Stimulated activated CD4-positive, alpha-beta T cell treated with anti-CD3 and anti-CD28 coated beads, Interleukin-4, amount 100 ng/mL, for 48 hours (primary cell): ENCODE data around the gene SPDYE17.
"Not testable (repeated sequence)": the region's sequence is repeated elsewhere in the genome, so short reads cannot be mapped to it uniquely, and the experiment has no call there.

Experiments used
- DNase-seq, 2 donors: peaks; one replicate each; pipeline ENCODE4 v3.0.0-alpha.2; 2020; ENCODE audit warnings: low read depth in 2 of 2

SPDYE17 gene

GRCh38 chr7:77032261-77032660 is at the start of gene SPDYE17:
TSS of gene SPDYE17 (minus strand) at chr7:77032361. CDS start at chr7:77030570, 1,791 bp downstream.
- not testable (repeated sequence) for DNase-seq

GRCh38 chr7:77080236-77080635 is 48.1 kb upstream of the SPDYE17 start:
- not testable (repeated sequence) for DNase-seq

GRCh38 chr7:77079624-77080023 is 47.5 kb upstream of the SPDYE17 start:
- not testable (repeated sequence) for DNase-seq

GRCh38 chr7:77079112-77079511 is 47.0 kb upstream of the SPDYE17 start:
- DNase-seq, result not testable (repeated sequence)

GRCh38 chr7:77077060-77077459 is 44.9 kb upstream of the SPDYE17 start:
- DNase-seq, result not testable (repeated sequence)

GRCh38 chr7:77074786-77075396 is 42.7 kb upstream of the SPDYE17 start:
- not testable (repeated sequence) for DNase-seq

- DNase-seq, result not testable (repeated sequence)
Observed at GRCh38 chr7:77071108-77071507, 38.9 kb upstream of the SPDYE17 start.

GRCh38 chr7:77065869-77066268 is 33.7 kb upstream of the SPDYE17 start:
- DNase-seq, result not testable (repeated sequence)

GRCh38 chr7:77063732-77064131 is 31.6 kb upstream of the SPDYE17 start:
- DNase-seq, result not testable (repeated sequence)

- not testable (repeated sequence) for DNase-seq
Observed at GRCh38 chr7:77062557-77062956, 30.4 kb upstream of the SPDYE17 start, which contains the start of gene SPDYE18. TSS of gene SPDYE18 (minus strand) at chr7:77062558. CDS start at chr7:77060512, 2,046 bp downstream.

GRCh38 chr7:77026349-77026748 is 5.8 kb downstream of the SPDYE17 start:
- not testable (repeated sequence) for DNase-seq

- DNase-seq, result not testable (repeated sequence)
Observed at GRCh38 chr7:77010074-77010680, 22.0 kb downstream of the SPDYE17 start.

- DNase-seq, result not testable (repeated sequence)
Observed at GRCh38 chr7:77008000-77008399, 24.2 kb downstream of the SPDYE17 start.

- DNase-seq, result not testable (repeated sequence)
Observed at GRCh38 chr7:77006127-77007110, 25.7 kb downstream of the SPDYE17 start.

GRCh38 chr7:77005461-77006057 is 26.6 kb downstream of the SPDYE17 start:
- not testable (repeated sequence) for DNase-seq

- not testable (repeated sequence) for DNase-seq
Observed at GRCh38 chr7:77004151-77004550, 28.0 kb downstream of the SPDYE17 start.

- DNase-seq, result not testable (repeated sequence)
Observed at GRCh38 chr7:77003241-77003640, 28.9 kb downstream of the SPDYE17 start.

GRCh38 chr7:77002678-77003233 is 29.4 kb downstream of the SPDYE17 start:
- DNase-seq, result not testable (repeated sequence)

GRCh38 chr7:77002104-77002503 is 30.1 kb downstream of the SPDYE17 start:
- not testable (repeated sequence) for DNase-seq

- DNase-seq, result not testable (repeated sequence)
Observed at GRCh38 chr7:76999474-77000107, 32.6 kb downstream of the SPDYE17 start.
